ENCODE measurements around the gene ESPN.
"Not testable (repeated sequence)": the region's sequence is repeated elsewhere in the genome, so short reads cannot be mapped to it uniquely, and the experiment has no call there.

ESPN gene

GRCh38 chr1:6448749-6449631 lies 24.4 kb downstream of the ESPN start:
- no peak overlapping the region for H2AFZ ChIP-seq (ENCODE audit: insufficient read depth, low read length, poor library complexity)
- H3K18ac ChIP-seq (ENCODE audit: low read length) = no peak overlapping the region
- no peaks in the 10 kb centered on the region for H3K9me3 ChIP-seq (ENCODE audit: insufficient read depth, low read depth, low read length)
- H3K14ac ChIP-seq (ENCODE audit: low read length) = no peak overlapping the region
- H3K4me2 ChIP-seq (ENCODE audit: low read length) = peak overlapping the region; percentile 56
- no peak overlapping the region for H4K8ac ChIP-seq (ENCODE audit: low read depth, low read length)
- H4K12ac ChIP-seq (ENCODE audit: low read depth, low read length) = no peak overlapping the region
- no peak overlapping the region for H4K91ac ChIP-seq (ENCODE audit: low read depth, low read length)
- H2BK120ac ChIP-seq (ENCODE audit: insufficient read depth, low read length, poor library complexity) = no peak overlapping the region
- whole genome bisulfite sequencing (ENCODE audit: extremely low coverage, insufficient coverage, insufficient read length) = no CpG with 5 or more reads among the region's 66 CpGs
- no peak overlapping the region for H3K27ac ChIP-seq (ENCODE audit: low read depth, low read length)
- H2AK5ac ChIP-seq (ENCODE audit: low read length) = no peak overlapping the region
- H3K4me1 ChIP-seq (ENCODE audit: control insufficient read depth in 1 of 2, insufficient read depth in 2 of 2, low read length in 2 of 2) = peaks cover 4 to 13% of the 10 kb centered on the region in 2 experiments
- H3K36me3 ChIP-seq (ENCODE audit: control insufficient read depth in 1 of 2, insufficient read depth in 2 of 2, low read length in 2 of 2) = no peaks in the 10 kb centered on the region
- H3K4me3 ChIP-seq (ENCODE audit: low read depth, low read length) = no peak overlapping the region
- H2BK5ac ChIP-seq (ENCODE audit: low read depth, low read length, poor library complexity) = no peak overlapping the region
- no peaks in the 10 kb centered on the region for H3K79me2 ChIP-seq (ENCODE audit: control insufficient read depth, insufficient read depth, low read length, poor library complexity)
- H3K79me1 ChIP-seq (ENCODE audit: low read length) = no peaks in the 10 kb centered on the region
- H2BK12ac ChIP-seq (ENCODE audit: low read length) = no peak overlapping the region
- no peak overlapping the region for H3K23ac ChIP-seq (ENCODE audit: low read length)
- no peak overlapping the region for H3K9ac ChIP-seq (ENCODE audit: low read length)
- DNase-seq = no peak
- H3K27me3 ChIP-seq (ENCODE audit: insufficient read depth, low read length) = peaks cover 21% of the 10 kb centered on the region
- no peak overlapping the region for H3K4ac ChIP-seq (ENCODE audit: low read depth, low read length)

- H4K8ac ChIP-seq (ENCODE audit: low read depth, low read length) = no peak overlapping the region
- H2AFZ ChIP-seq (ENCODE audit: insufficient read depth, low read length, poor library complexity) = no peak overlapping the region
- no peak overlapping the region for H3K9ac ChIP-seq (ENCODE audit: low read length)
- H3K4ac ChIP-seq (ENCODE audit: low read depth, low read length) = no peak overlapping the region
- H3K18ac ChIP-seq (ENCODE audit: low read length) = no peak overlapping the region
- H3K79me1 ChIP-seq (ENCODE audit: low read length) = no peaks in the 10 kb centered on the region
- H3K79me2 ChIP-seq (ENCODE audit: control insufficient read depth, insufficient read depth, low read length, poor library complexity) = no peaks in the 10 kb centered on the region
- H4K91ac ChIP-seq (ENCODE audit: low read depth, low read length) = no peak overlapping the region
- no CpG with 5 or more reads among the region's 7 CpGs for WGBS (ENCODE audit: extremely low coverage, insufficient coverage, insufficient read length)
- H2BK5ac ChIP-seq (ENCODE audit: low read depth, low read length, poor library complexity) = no peak overlapping the region
- DNase-seq = no peak
- no peaks in the 10 kb centered on the region for H3K36me3 ChIP-seq (ENCODE audit: control insufficient read depth in 1 of 2, insufficient read depth in 2 of 2, low read length in 2 of 2)
- H3K27ac ChIP-seq (ENCODE audit: low read depth, low read length) = no peak overlapping the region
- H4K12ac ChIP-seq (ENCODE audit: low read depth, low read length) = no peak overlapping the region
- no peak overlapping the region for H2BK120ac ChIP-seq (ENCODE audit: insufficient read depth, low read length, poor library complexity)
- peaks cover 4 to 13% of the 10 kb centered on the region in 2 experiments for H3K4me1 ChIP-seq (ENCODE audit: control insufficient read depth in 1 of 2, insufficient read depth in 2 of 2, low read length in 2 of 2)
- H3K4me2 ChIP-seq (ENCODE audit: low read length) = no peak overlapping the region
- H2AK5ac ChIP-seq (ENCODE audit: low read length) = no peak overlapping the region
- H2BK12ac ChIP-seq (ENCODE audit: low read length) = no peak overlapping the region
- H3K4me3 ChIP-seq (ENCODE audit: low read depth, low read length) = no peak overlapping the region
- H3K14ac ChIP-seq (ENCODE audit: low read length) = no peak overlapping the region
- H3K9me3 ChIP-seq (ENCODE audit: insufficient read depth, low read depth, low read length) = no peaks in the 10 kb centered on the region
- peaks cover 21% of the 10 kb centered on the region for H3K27me3 ChIP-seq (ENCODE audit: insufficient read depth, low read length)
- no peak overlapping the region for H3K23ac ChIP-seq (ENCODE audit: low read length)
Observed at GRCh38 chr1:6450005-6450450, 25.5 kb downstream of the ESPN start.

GRCh38 chr1:6450486-6450885 lies 25.9 kb downstream of the ESPN start:
- H3K14ac ChIP-seq (ENCODE audit: low read length); H4K8ac ChIP-seq (ENCODE audit: low read depth, low read length); H3K4me3 ChIP-seq (ENCODE audit: low read depth, low read length); H2BK5ac ChIP-seq (ENCODE audit: low read depth, low read length, poor library complexity); H3K9me3 ChIP-seq (ENCODE audit: insufficient read depth, low read depth, low read length); H2AFZ ChIP-seq (ENCODE audit: insufficient read depth, low read length, poor library complexity); H2BK120ac ChIP-seq (ENCODE audit: insufficient read depth, low read length, poor library complexity); H3K79me1 ChIP-seq (ENCODE audit: low read length); H3K9ac ChIP-seq (ENCODE audit: low read length); H3K79me2 ChIP-seq (ENCODE audit: control insufficient read depth, insufficient read depth, low read length, poor library complexity); H2AK5ac ChIP-seq (ENCODE audit: low read length); H3K36me3 ChIP-seq (ENCODE audit: control insufficient read depth in 1 of 2, insufficient read depth in 2 of 2, low read length in 2 of 2); H3K4ac ChIP-seq (ENCODE audit: low read depth, low read length); H4K91ac ChIP-seq (ENCODE audit: low read depth, low read length); H4K12ac ChIP-seq (ENCODE audit: low read depth, low read length); H3K4me2 ChIP-seq (ENCODE audit: low read length); H3K27ac ChIP-seq (ENCODE audit: low read depth, low read length); DNase-seq; H3K18ac ChIP-seq (ENCODE audit: low read length); H2BK12ac ChIP-seq (ENCODE audit: low read length); H3K23ac ChIP-seq (ENCODE audit: low read length): not testable (repeated sequence)
- Histone ChIP-seq H3K4me1 (ENCODE audit: control insufficient read depth in 1 of 2, insufficient read depth in 2 of 2, low read length in 2 of 2) (peaks cover 4 to 13% of the 10 kb centered on the region in 2 experiments), H3K27me3 (ENCODE audit: insufficient read depth, low read length) (peaks cover 21% of the 10 kb centered on the region)
- no CpG with 5 or more reads among the region's 10 CpGs for WGBS (ENCODE audit: extremely low coverage, insufficient coverage, insufficient read length)

GRCh38 chr1:6450943-6451373 lies 26.4 kb downstream of the ESPN start:
- no peak overlapping the region for H4K12ac ChIP-seq (ENCODE audit: low read depth, low read length)
- H3K4ac ChIP-seq (ENCODE audit: low read depth, low read length) = no peak overlapping the region
- no peak overlapping the region for H3K4me2 ChIP-seq (ENCODE audit: low read length)
- H3K14ac ChIP-seq (ENCODE audit: low read length) = no peak overlapping the region
- H3K27me3 ChIP-seq (ENCODE audit: insufficient read depth, low read length) = peaks cover 21% of the 10 kb centered on the region
- no peak overlapping the region for H4K91ac ChIP-seq (ENCODE audit: low read depth, low read length)
- H3K18ac ChIP-seq (ENCODE audit: low read length) = no peak overlapping the region
- no peak overlapping the region for H3K9ac ChIP-seq (ENCODE audit: low read length)
- no peak overlapping the region for H3K4me3 ChIP-seq (ENCODE audit: low read depth, low read length)
- H3K9me3 ChIP-seq (ENCODE audit: insufficient read depth, low read depth, low read length) = peaks cover 2% of the 10 kb centered on the region
- no peak overlapping the region for H4K8ac ChIP-seq (ENCODE audit: low read depth, low read length)
- no peaks in the 10 kb centered on the region for H3K79me2 ChIP-seq (ENCODE audit: control insufficient read depth, insufficient read depth, low read length, poor library complexity)
- WGBS (ENCODE audit: extremely low coverage, insufficient coverage, insufficient read length) = no CpG with 5 or more reads among the region's 6 CpGs
- H3K4me1 ChIP-seq (ENCODE audit: control insufficient read depth in 1 of 2, insufficient read depth in 2 of 2, low read length in 2 of 2) = peaks cover 4 to 13% of the 10 kb centered on the region in 2 experiments
- no peaks in the 10 kb centered on the region for H3K79me1 ChIP-seq (ENCODE audit: low read length)
- H2BK5ac ChIP-seq (ENCODE audit: low read depth, low read length, poor library complexity) = no peak overlapping the region
- H3K36me3 ChIP-seq (ENCODE audit: control insufficient read depth in 1 of 2, insufficient read depth in 2 of 2, low read length in 2 of 2) = no peaks in the 10 kb centered on the region
- H2AK5ac ChIP-seq (ENCODE audit: low read length) = no peak overlapping the region
- no peak for DNase-seq
- H3K23ac ChIP-seq (ENCODE audit: low read length) = no peak overlapping the region
- no peak overlapping the region for H2BK120ac ChIP-seq (ENCODE audit: insufficient read depth, low read length, poor library complexity)
- H2AFZ ChIP-seq (ENCODE audit: insufficient read depth, low read length, poor library complexity) = no peak overlapping the region
- no peak overlapping the region for H3K27ac ChIP-seq (ENCODE audit: low read depth, low read length)
- no peak overlapping the region for H2BK12ac ChIP-seq (ENCODE audit: low read length)
